Keratinocyte (primary cell): ENCODE results near the gene AFG1L.
"Not testable (repeated sequence)": the region's sequence is repeated elsewhere in the genome, so short reads cannot be mapped to it uniquely, and the experiment has no call there.

ENCODE experiments used
- CTCF ChIP-seq, 3 experiments: IDR thresholded peaks in 1 of 3; conservative IDR thresholded peaks in 1 of 3; optimal IDR thresholded peaks in 1 of 3; 2 replicates in 2 of 3; 3 replicates in 1 of 3; pipeline versions ENCODE3 to v1.5.1; 2011; ENCODE audit warnings: low read length in 3 of 3, mild to moderate bottlenecking in 3 of 3, moderate library complexity in 2 of 3, control low read depth in 1 of 3, inconsistent platforms in 1 of 3; ENCODE audit not compliant: insufficient read depth in 2 of 3; ENCODE audit errors: extremely low read depth in 1 of 3
- EZH2 ChIP-seq: IDR thresholded peaks from one replicate; pipeline ENCODE4 v1.6.1; 2012; ENCODE audit warnings: inconsistent platforms, mild to moderate bottlenecking, low read length, moderate library complexity

DNA sequence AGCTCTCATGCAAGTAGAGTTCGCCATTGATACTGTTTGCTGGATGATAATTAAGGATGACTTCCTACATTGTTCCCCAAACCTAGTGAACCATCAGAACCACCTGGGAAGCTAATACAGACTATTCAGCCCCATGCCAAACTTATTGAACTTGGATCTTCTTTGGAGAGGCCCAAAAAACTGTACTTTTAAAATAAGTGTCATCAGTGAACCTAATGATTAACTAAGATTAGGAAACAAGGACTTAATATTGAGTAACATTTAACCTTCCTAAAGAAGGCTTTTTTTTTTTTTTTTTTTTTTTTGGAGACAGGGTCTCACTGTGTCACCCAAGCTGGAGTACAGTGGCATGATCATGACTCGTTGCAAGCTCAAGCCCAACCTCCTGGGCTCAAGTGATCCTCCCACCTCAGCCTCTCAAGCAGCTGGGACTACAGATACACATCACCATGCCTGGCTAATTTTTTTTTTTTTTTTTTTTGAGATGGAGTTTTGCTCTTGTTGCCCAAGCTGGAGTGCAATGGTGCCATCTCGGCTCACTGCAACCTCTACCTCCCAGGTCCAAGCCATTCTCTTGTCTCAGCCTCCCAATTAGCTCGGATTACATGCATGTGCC is 241.2 kb downstream of the AFG1L start:
- TF ChIP-seq CTCF (optimal IDR thresholded peaks at IDR 0.05 in 1 of 3, IDR thresholded peaks at IDR 0.05 in 1 of 3, conservative IDR thresholded peaks at IDR 0.05 in 1 of 3; ENCODE audit: extremely low read depth in 1 of 3, insufficient read depth in 2 of 3, low read length in 3 of 3); EZH2: not testable (repeated sequence)
